ENCODE data around the gene SRC.
"Not testable (repeated sequence)": the region's sequence is repeated elsewhere in the genome, so short reads cannot be mapped to it uniquely, and the experiment has no call there.

Gene SRC

DNA sequence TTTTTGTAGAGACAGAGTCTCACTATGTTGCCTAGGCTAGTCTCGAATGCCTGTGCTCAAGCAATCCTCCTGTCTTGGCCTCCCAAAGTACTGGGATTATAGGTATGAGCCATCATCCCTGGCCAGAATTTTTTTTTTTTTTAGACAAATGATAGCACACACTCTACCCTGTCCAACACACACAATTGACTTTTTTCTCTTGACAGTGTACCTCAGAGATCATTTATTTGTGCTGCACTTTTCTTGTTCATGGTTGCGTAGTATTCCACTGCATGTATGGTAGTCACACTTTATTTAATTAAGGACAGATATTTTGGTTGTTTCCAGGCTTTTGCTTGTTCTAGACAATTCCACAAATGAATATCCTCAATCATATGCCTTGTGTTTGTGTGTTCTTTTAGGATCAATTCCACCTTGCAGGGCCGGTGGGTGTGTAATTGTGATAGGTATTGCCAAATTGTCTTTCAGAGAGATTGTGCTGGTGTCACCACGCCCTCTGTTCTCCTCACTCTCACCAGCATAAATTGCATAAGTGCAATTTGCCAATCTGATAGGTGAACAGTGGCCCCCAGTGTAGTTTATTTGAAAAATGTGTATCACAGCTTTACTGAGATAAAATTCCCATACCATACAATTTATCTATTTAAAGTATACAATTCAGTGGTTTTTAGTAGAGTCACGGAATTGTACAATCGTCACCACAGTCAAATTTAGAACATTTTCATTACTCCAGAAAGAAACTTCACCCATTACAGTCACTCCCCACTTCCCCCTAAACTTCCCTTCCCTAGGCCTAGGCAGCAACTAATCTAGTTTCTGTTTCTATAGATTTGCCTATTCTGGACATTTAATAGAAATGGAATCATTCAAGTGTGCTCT lies 20.1 kb downstream of the SRC start:
- no peak for DNase-seq

DNA sequence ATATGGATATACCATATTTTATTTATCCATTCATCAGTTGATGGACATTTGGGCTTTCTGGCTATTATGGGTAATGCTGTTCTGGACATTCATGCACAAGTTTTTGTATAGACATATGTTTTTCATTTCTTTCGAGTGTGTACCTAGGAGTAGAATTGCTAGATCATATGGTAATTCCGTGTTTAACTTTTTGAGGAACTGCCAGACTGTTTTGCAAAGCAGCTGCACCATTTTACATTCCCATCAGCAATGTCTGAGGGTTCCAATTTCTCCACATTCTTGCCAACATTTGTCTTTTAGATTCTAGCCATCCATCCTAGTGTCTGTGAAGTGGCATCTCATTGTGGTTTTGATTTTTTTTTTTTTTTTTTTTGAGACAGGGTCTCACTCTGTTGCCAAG lies 20.8 kb downstream of the SRC start:
- DNase-seq: no peak

DNA sequence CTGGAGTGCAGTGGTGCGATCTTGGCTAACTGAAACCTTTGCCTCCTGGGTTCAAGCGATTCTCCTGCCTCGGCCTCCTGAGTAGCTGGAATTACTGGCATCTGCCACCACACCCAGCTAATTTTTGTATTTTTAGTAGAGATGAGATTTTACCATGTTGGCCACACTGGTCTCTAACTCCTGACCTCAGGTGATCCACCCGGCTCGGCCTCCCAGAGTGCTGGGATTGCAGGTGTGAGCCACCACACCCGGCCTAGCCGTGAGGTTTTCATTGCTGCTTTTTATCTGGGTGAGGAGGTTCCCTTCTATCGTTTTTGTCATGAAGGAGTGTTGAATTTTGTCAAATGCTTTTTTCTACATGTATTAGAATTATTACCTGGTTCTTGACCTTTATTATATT lies 23.9 kb downstream of the SRC start:
- no peak for DNase-seq

DNA sequence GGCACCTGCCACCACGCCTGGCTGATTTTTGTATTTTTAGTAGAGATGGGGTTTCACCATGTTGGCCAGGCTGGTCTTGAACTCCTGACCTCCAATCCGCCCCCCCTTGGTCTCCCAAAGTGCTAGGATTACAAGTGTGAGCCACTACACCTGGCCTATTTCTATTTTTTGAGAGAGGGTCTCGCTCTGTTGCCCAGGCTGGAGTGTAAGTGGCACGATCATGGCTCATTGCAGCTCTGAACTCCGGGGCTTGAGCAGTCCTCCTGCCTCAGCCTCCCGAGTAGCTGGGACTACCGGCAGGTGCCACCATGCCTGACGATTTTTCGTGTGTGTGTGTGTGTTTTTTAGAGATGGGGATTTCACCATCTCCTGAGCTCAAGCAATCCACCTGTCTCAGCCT lies 25.9 kb downstream of the SRC start:
- not testable (repeated sequence) for DNase-seq

DNA sequence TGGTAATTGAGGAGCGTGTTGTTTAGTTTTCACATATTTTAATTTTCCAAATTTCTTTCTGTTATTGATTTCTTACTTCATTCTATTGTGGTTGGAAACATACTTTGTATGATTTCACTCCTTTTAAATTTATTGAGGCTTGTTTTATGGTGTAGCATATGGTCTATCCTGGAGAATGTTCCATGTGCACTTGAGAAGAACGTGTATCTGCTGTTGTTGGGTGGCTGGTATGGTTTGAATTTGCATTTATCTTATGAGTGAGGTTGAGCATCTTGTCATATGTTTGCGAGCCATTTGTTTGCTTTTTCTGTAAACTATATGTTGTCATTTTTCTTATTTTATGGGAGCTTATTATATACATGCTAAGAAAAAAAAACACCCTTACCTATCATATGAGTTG lies 26.5 kb downstream of the SRC start:
- DNase-seq: no peak

DNA sequence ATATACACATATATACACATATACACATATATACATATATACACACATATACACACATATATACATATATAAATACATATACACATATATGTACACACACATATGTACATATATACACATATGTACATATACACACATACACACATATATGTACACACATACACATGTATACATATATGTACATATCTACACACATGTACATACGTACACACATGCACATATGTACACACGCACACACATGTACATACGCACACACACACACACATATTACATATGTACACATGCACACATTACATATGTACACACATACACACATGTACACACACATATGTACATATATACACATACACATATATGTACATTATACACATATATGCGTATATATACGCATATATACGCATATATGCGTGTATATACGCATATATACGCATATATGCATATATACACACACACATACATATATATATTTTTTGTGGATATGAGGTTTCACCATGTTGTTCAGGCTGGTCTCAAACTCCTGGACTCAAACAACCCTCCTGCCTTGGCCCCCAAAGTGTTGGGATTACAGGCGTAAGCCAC lies 27.2 kb downstream of the SRC start:
- DNase-seq: no peak

DNA sequence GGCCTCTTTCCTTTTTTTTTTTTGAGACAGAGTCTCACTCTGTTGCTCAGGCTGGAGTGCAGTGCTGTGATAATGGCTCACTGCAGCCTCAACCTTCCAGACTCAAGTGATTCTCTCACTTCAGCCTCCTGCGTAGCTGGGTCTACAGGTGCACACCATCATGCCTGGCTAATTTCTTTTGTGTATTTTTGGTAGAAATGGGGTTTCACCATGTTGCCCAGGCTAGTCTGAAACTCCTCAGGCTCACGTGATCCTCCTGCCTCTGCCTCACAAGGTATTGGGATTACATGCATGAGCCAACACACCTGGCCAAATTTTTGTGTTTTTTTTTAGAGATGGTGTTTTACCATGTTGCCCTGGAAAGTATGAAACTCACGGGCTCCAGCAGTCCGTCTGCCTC lies 29.3 kb downstream of the SRC start:
- DNase-seq: no peak

DNA sequence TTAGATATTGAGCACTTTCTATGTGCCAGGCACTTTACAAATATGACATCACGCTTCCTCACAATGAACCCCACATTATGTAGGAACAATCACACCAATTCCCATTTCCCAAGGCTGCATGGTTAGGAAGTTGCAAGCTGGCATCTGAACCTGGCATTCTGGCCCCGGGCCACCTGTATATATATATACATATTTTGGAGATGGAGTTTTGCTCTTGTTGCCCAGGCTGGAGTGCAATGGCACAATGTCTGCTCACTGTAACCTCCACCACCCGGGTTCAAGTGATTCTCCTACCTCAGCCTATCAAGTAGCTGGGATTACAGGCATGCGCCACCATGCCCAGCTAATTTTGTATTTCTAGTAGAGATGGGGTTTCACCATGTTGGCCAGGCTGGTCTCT lies 30.4 kb downstream of the SRC start:
- DNase-seq: no peak

DNA sequence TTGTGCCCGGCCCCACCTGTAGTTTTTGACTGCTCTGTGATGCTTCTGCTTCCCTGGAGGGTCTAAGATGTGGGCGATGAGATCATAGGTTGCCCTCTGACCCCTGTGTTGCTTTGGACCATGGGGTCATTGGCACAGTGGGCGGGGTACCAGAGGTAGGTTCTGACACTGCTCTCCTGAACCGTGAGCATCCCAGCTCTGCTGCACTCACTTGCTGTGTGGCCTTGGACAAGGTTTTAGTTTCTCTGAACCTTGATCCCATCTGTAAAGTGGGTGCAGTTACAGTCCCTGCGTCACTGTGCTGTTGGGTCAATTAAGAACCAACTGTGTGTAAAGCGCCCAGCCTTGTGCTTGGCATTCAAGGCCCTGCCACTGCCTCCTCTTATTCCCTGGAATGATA lies 30.9 kb downstream of the SRC start:
- DNase-seq: no peak

DNA sequence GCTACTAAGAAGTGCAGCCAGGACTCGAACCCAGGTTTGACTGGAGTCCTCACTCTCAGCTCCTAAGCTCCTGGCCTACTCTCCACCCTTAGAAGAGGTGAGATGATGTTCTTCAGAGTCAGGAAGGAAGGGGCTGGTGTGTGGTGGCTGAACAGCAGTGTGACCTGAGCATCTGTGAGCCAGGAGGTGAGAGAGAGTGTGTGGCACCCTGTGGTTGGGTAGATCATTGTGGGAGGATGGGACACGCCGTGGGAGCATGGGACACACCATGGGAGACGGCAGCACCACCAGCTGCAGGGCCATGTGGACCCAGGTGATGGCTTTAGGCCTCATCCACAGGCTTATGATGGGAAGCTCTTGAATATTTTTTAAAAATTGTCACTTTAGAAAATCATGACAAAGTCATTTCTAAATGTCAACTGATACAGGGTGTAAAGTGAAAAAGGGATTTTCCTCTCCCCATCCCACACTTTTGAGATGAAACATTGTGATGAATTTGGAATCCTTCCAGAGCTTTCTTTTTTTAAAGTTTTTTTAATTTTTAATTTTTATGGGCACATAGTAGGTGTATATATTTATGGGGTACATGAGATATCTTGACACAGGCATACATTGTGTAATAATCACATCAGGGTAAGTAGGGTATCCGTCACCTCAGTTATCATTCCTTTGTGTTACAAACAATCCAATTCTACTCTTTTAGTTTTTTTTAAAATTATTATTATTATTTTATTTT lies 31.6 kb downstream of the SRC start:
- no peak for DNase-seq

DNA sequence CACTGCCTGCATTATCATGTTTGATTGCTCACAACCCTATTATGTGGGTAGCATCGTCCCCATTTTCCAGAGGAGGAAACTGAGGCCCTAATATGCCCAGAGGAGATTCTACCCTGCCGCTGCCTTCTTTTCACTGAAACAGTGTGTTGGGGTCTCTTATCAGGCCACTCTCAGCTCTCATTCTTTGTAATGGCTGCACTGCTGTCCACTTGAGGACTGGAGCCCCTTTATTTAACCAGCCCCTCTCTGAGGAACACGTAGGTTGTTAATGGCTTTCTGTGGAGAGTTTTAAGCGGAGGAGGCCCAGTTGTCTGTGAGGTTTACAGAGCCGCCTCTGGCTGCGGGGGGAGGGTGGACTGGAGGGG lies 32.5 kb downstream of the SRC start:
- DNase-seq: no peak

DNA sequence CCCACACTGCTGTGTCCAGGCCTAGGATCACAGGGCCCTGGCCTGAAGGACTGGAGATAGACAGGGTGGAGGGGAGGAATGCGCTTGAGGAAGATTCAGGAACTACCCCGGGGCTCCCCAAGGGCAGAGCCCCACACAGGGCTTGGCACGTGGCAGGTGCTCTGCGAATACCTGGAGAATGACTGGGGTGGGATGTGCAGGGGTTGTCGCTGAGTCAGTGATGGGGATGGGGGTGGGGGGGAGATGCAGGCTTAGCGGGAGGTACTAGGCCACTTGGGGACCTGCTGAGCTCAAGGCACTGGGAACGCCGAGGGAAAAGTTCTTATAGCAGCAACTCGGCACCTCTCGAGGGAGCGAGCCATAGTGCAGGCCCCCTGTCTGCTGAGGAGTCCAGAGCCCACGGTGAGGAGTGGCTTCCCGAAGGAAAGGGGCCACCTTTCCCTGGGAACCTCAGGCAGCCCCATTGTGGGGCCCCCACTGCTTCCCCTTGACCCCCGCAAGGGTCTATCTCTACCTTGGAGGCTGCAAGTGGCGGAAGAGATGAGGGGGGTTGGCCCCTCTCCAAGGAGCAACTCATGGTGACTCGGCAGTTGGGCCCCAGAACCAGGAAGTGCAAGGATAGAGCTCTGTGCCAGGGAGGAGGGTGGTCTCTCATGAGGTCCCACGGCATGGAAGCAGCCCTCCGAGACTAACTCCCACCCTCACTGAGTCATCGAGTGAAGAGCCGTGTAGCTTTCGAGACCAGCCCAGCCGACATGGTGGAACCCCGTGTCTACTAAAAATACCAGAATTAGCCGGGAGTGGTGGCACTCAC lies 33.1 kb downstream of the SRC start:
- no peak for DNase-seq

DNA sequence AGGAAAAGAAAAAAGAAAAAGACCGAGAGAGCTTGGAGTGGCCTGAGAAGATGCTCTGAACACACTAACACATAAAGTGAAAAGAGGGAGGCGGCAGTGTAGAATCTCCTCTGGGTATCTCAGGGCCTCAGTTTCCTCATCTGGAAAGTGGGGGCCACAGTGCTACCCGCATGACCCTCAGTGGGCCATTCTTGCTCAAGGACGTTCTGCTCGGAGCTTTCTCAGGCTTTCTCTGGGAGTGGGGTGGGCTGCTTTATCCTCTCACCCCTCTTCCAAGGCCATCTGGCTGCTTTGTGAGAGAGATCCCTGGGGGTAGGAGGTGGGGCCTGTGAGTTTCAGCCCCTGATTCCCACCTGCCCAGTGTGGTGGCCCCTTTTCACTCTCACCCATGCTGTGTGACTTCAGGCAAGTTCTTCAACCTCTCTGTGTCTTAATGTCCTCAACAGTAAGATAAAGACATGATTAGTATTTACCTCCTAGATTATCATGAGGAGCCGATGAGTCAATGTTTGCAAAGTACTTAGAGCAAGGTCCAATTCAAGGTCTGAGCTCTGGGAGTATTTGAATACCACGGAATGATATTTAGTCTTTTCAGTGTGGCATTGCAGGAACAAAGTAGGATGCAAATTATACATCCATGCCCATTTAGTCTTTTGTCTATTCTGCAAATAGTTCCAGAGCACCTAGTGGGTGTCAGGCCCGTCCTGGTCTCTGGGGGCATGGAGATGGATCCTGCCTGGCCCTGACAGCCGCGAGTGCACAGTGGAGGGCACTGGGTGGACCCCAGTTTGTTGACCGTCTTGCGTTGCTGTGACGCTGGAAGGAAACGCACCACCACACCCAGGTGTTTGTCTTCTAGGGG lies 34.3 kb downstream of the SRC start:
- no peak for DNase-seq

DNA sequence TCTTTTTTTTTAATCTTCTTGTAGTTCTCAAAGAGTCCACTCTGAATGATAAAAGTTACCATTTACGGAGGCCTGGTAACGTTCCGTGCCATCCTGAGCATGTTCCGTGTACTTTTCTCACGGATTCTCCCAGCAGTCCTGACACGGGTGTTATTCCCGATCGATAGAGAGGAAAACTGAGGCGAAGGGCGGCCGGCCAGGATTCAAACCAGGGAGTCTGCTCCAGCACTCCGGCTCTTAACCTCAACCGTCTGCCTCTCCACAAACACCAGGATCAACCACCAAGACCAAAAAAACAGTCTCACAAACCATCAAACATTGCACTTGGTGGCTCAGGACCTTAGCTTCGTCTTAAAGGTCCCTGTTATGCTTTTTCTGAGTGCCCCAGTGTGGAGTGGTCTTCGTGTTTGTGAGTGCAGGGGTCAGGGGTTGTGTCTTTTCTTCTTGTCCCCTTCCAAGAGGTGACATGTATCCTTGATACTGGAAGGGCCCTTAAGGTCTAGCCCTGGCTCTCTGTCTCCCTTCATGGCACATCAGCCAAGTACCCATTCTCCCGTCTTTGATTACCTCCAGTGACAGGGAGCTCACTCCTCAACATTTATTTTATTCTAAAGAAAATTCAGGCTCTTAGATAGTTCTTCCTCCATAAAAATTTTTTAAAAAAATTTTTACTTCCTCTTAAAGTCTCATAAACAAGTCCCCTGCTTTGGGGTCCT lies 35.1 kb downstream of the SRC start:
- DNase-seq: no peak

DNA sequence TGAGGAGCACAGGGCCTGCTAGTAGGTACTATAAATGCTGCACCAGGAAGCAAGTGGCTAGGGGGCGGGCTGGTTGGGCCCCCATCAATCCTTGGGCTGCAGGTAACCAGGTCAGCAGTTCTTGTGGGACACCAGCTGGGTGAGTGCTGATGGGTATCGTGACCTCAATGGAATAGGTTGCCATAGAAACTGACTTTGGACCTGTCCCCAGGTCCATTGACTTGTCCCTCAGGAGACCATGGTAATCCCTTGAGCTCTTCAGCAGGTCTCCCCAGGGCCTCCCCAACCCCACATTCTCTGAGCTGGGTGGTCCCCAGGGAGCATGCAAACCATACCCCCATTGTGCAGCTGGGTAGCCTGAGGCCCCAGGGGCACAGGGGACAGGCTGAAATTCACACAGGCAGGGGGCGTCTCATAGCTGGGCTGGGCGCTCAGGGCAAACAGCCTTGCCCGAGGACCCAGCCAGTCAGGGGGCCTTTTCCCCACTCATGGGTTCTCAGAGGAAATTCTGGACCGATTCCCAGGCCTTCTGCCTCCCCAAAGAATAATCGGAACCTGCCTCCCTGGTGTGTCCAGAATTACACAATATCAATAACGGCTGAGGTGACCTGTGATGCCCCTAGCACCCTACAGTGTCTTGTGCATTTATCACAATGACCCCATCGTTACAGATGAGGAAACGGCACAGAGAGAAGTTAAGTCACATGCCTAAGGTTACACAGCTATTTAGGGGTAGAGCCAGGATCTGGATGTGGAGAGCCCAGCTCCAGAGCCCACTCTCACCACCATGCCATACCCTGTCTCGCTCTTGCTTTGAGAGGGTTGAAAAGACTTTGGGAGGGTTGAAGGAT lies 35.9 kb downstream of the SRC start:
- no peak for DNase-seq

DNA sequence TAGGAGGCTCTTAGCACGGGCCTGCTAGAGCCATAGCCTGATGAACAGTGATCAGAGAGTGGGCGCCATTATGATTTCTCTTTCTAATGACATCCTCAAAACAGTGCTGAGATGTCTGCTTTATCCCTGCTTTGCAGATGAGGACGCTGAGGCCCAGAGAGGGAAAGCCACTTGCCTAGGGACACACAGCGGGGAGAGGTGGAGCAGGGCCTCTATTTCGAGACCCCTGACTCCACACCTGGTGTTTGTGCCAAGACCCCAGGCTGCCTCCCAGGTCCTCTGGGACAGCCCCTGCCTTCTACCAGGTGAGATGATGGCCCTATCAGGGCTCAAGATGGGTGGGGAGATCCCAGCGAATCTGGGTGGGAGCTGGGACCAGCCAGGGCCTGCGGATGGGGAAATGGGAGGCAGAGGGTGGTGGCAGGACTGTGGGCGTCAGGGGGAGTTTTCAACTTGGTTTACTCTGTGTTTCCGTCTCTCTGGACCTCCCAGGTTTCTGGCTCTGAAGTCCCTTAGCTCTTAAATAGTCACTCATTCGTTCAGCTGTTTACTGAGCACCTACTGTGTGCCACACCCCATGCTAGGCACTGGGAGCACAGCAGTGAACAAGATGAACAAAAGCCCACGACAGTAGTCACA lies 36.7 kb downstream of the SRC start:
- DNase-seq: no peak

DNA sequence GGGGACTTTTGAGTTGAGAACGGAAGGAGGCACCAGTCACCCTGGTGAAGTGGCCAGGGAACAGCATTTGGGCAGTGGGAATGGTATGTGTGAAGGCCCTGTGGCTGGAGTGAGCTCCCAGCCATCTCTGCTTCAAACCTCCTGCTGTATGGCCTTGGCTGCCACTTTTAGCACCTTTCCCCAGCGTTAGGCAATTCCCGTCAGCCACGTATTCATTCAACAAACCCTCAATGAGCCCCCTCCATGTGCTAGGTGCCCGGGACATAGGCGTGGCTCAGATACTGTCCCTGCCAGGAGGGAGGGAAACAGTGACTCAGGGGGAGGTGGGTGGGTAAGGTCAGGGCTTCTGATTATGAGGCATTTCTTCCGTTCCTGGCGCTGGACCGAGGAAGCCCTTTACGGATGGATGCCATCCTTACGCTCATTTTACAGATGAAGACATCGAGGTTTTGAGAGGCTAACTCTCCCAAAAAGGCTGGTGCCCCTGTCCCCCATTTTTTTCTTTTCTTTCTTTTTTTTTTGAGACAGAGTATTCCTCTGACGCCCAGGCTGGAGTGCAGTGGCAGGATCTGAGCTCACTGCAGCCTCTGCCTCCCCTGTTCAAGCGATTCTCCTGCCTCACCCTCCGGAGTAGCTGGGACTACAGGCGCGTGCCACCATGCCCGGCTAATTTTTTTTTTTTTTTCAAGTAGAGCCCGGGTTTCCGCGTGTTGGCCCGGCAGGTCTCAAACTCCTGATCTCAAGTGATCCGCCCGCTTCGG lies 37.5 kb downstream of the SRC start:
- DNase-seq: no peak

DNA sequence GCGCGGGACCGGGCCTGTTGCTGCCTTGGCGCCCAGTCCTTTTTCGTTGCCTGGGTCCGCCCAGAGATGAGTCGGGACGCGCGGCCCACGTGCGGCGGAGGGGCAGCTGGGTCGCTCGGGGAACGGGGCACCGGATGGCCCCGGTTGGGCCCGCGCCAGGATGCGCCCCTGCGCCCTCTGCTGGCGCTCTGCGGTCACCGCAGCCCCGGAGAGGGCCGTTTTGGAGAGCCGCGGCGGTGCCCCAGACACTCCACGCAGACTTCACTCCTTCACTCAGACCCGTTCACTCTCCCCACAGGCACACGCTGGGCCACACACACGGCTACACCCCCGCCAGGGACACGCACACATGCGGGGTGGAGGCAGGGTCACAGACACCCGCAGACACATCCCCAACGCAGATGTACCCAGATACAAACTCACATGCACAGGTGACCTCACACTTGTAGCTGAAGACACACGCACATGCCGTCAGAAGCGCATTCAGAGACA lies 38.8 kb downstream of the SRC start:
- DNase-seq: peak; percentile 77

DNA sequence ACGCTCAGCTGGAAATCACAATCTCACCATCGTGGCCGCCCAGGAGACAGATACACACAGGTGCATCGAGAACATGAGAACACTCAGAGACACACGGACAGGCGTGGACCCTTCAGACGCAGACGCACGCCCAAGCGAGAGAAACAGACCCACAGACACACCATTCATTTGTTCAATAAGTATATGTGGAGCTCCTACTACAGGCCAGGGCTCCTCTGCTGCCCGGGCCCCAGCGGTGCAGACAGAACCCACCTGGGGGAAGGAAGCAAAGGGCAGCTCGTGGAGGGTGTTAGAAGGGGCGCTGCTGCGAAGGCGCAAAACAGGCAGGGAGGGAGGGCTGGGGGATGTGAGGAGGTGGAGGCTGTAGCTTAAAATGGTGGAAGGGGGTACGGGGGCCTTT lies 39.2 kb downstream of the SRC start:
- no peak for DNase-seq

All from activated naive CD4-positive, alpha-beta T cell treated with anti-CD3 and anti-CD28 coated beads, Interleukin-2, amount 50 U/mL, for 16 hours (primary cell).